ENCODE data around the gene TMEM260.
A peak's percentile ranks its signal among the peaks of the same experiment; 100 is the strongest.
"Not testable (repeated sequence)": the region's sequence is repeated elsewhere in the genome, so short reads cannot be mapped to it uniquely, and the experiment has no call there.

Gene TMEM260

DNA sequence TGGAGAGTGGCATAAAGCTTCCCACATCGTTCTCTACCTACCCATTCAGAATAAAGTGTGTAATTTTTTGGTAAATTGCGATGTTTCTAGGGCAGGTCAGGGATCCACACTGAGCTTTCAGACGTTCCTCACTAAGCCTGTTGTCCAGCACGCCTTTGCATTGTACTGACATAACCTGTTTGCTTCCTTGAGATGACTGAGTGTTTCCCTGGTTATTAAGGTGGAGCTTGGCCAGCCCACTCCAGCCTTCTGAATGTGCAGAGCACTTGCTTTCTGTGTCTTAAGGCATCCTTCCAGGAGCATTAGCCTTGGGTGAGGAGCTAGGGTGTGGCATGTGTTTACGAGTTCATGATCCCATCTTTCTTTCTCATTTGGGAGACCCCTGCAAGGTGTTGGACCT is 96.4 kb downstream of the TMEM260 start:
- DNase-seq (ENCODE audit: low spot score) = no peak

GRCh38 chr14:56678838-56679237 is 99.2 kb downstream of the TMEM260 start:
- no peak for DNase-seq (ENCODE audit: low spot score)

- DNase-seq (ENCODE audit: low spot score) = peak; percentile 1
These were observed 106.8 kb downstream of the TMEM260 start for GRCh38 chr14:56686416-56686815.

DNA sequence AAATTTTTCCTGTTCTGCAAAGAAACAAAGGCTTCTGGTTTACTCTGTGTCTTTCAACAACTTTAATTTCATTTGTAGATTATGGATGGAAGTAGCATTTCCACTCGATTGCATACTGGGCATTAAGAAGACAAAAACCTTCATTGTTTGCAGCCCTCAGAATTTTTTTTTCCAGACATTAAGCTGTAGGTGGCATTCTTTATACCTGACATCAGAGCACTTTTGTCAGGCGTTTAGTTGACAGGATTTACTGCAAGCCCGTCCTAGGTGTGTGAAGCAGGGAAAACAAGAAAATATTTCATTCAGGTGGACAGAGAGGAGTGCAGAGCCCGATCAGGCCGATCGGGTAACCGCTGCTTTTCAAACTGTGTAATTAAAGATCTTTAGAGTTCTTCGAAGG is 107.5 kb downstream of the TMEM260 start:
- no peak for DNase-seq (ENCODE audit: low spot score)

DNA sequence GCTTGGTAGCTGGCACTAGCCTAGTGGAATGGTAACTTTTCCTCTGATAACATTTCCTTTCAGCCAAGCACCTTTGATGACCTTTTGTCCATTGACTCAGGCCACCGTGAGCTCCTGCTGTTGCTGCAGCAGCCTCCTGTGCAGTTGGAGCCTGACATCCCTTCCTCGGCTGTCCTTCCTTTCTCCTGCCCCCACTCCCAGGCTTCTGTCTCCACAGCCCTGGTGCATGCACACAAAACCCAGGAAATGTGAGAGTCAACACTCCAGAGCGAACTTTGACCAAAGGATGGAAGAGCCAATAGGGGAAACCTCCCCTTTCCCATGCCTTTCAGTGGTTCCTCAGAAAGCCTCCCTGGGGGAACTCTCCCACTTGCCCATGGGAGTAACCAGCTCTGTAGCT is 115.0 kb downstream of the TMEM260 start:
- no peak for DNase-seq (ENCODE audit: low spot score)

- DNase-seq (ENCODE audit: low spot score) = not testable (repeated sequence)
These were observed 115.6 kb downstream of the TMEM260 start for GRCh38 chr14:56695216-56695615.
